AG09319 (cell line): Measurements from ENCODE around the gene FRMPD4.
A peak's percentile ranks its signal among the peaks of the same experiment; 100 is the strongest.

ENCODE experiments used
- DNase-seq: peaks from one replicate; pipeline ENCODE4 v3.0.0-alpha.2; 2010; ENCODE audit warnings: low read depth; ENCODE audit errors: extremely low read depth
- CTCF ChIP-seq: IDR thresholded peaks from 2 replicates; pipeline ENCODE4 v1.5.1; 2011; ENCODE audit warnings: low read depth, mild to moderate bottlenecking, inconsistent platforms, low read length, moderate library complexity

The FRMPD4 gene

GRCh38 chrX:12548341-12548740 lies 410.1 kb downstream of the FRMPD4 start:
- no peak for DNase-seq
- TF ChIP-seq CTCF = no peak

- no peak for TF ChIP-seq CTCF
Observed at GRCh38 chrX:12548746-12549145, 410.5 kb downstream of the FRMPD4 start.

GRCh38 chrX:12554206-12554605 lies 415.9 kb downstream of the FRMPD4 start:
- no peak for DNase-seq
- TF ChIP-seq CTCF = no peak

More at GRCh38 chrX:12548746-12549145, 410.5 kb downstream of the FRMPD4 start:
- no peak for DNase-seq

- no peak for DNase-seq
- TF ChIP-seq CTCF = no peak
Observed at GRCh38 chrX:12563121-12563520, 424.8 kb downstream of the FRMPD4 start.

GRCh38 chrX:12564221-12564620 lies 425.9 kb downstream of the FRMPD4 start:
- no peak for DNase-seq
- no peak for TF ChIP-seq CTCF

- peak; percentile 63 for TF ChIP-seq CTCF
- no peak for DNase-seq
Observed at GRCh38 chrX:12567857-12568256, 429.6 kb downstream of the FRMPD4 start.

GRCh38 chrX:12570859-12571501 lies 432.7 kb downstream of the FRMPD4 start:
- no peak for TF ChIP-seq CTCF
- DNase-seq = no peak
